ENCODE results near the gene FAM131C.

The FAM131C gene

GRCh38 chr1:16099412-16099811 is 26.0 kb upstream of the FAM131C start:
- no peak for DNase-seq

GRCh38 chr1:16095447-16095846 is 22.0 kb upstream of the FAM131C start:
- DNase-seq = no peak

- no peak for DNase-seq
Observed at GRCh38 chr1:16094453-16095158, 21.2 kb upstream of the FAM131C start.

- DNase-seq = no peak
Observed at GRCh38 chr1:16093611-16094010, 20.2 kb upstream of the FAM131C start.

GRCh38 chr1:16092923-16093511 is 19.6 kb upstream of the FAM131C start:
- DNase-seq = no peak

- DNase-seq = no peak
Observed at GRCh38 chr1:16092097-16092922, 18.9 kb upstream of the FAM131C start.

GRCh38 chr1:16091296-16091695 is 17.8 kb upstream of the FAM131C start:
- no peak for DNase-seq

- no peak for DNase-seq
Observed at GRCh38 chr1:16090076-16090826, 16.8 kb upstream of the FAM131C start.

- no peak for DNase-seq
Observed at GRCh38 chr1:16088996-16089395, 15.5 kb upstream of the FAM131C start.

- DNase-seq = no peak
Observed at GRCh38 chr1:16088351-16088911, 15.0 kb upstream of the FAM131C start.

GRCh38 chr1:16087733-16088132 is 14.3 kb upstream of the FAM131C start:
- no peak for DNase-seq

- DNase-seq = no peak
Observed at GRCh38 chr1:16085522-16085921, 12.1 kb upstream of the FAM131C start.

GRCh38 chr1:16083486-16083885 is 10.0 kb upstream of the FAM131C start:
- DNase-seq = no peak

- peak; percentile 38 for DNase-seq
Observed at GRCh38 chr1:16082283-16083038, 9.0 kb upstream of the FAM131C start.

GRCh38 chr1:16081636-16082035 is 8.2 kb upstream of the FAM131C start:
- DNase-seq = no peak

- no peak for DNase-seq
Observed at GRCh38 chr1:16080422-16081150, 7.1 kb upstream of the FAM131C start.

- DNase-seq = peak; percentile 58
Observed at GRCh38 chr1:16078925-16079656, 5.6 kb upstream of the FAM131C start.

GRCh38 chr1:16077406-16078245 is 4.2 kb upstream of the FAM131C start:
- DNase-seq = no peak

- DNase-seq = no peak
Observed at GRCh38 chr1:16076865-16077238, 3.4 kb upstream of the FAM131C start.
